Measurements from ENCODE around the gene TEAD2.
"Not testable (repeated sequence)": the region's sequence is repeated elsewhere in the genome, so short reads cannot be mapped to it uniquely, and the experiment has no call there.

Gene TEAD2

GRCh38 chr19:49344505-49345423 lies 17.5 kb downstream of the TEAD2 start:
- DNase-seq: no peak

- no peak for DNase-seq
Measured at GRCh38 chr19:49343123-49343522, 19.1 kb downstream of the TEAD2 start.

- no peak for DNase-seq
Measured at GRCh38 chr19:49342291-49342721, 19.9 kb downstream of the TEAD2 start.

GRCh38 chr19:49340865-49341718 lies 21.1 kb downstream of the TEAD2 start:
- no peak for DNase-seq

GRCh38 chr19:49340069-49340864 lies 21.9 kb downstream of the TEAD2 start:
- no peak for DNase-seq

GRCh38 chr19:49339301-49340068 lies 22.7 kb downstream of the TEAD2 start:
- no peak for DNase-seq

GRCh38 chr19:49338691-49339300 lies 23.4 kb downstream of the TEAD2 start:
- no peak for DNase-seq

- no peak for DNase-seq
Measured at GRCh38 chr19:49338023-49338677, 24.1 kb downstream of the TEAD2 start.

- DNase-seq: no peak
Measured at GRCh38 chr19:49337267-49338022, 24.8 kb downstream of the TEAD2 start.

GRCh38 chr19:49336482-49337266 lies 25.5 kb downstream of the TEAD2 start:
- no peak for DNase-seq

- no peak for DNase-seq
Measured at GRCh38 chr19:49335784-49336481, 26.3 kb downstream of the TEAD2 start.

- no peak for DNase-seq
Measured at GRCh38 chr19:49335071-49335783, 27.0 kb downstream of the TEAD2 start, which contains the start of gene CD37. CD37 (plus strand) TSS chr19:49335406; CDS start chr19:49335541, 135 bp downstream.

GRCh38 chr19:49333811-49334288 lies 28.4 kb downstream of the TEAD2 start:
- DNase-seq: no peak

GRCh38 chr19:49333418-49333805 lies 28.8 kb downstream of the TEAD2 start:
- DNase-seq: no peak

GRCh38 chr19:49332691-49333417 lies 29.4 kb downstream of the TEAD2 start:
- not testable (repeated sequence) for DNase-seq

GRCh38 chr19:49331616-49332055 lies 30.6 kb downstream of the TEAD2 start:
- DNase-seq: no peak

GRCh38 chr19:49331187-49331586 lies 31.0 kb downstream of the TEAD2 start:
- DNase-seq: not testable (repeated sequence)

All from NCI-H2081 (cell line).